SK-N-SH (cell line): ENCODE measurements around the gene SOS2. TPM values are rescaled to one million over a fixed set of nuclear protein-coding genes. Genes with fewer than 3 reads are reported as not detected.

Experiments
- CTCF ChIA-PET: fragments of 300-600, 350-600 bp; formaldehyde crosslinking; extraction: SDS; loops from one replicate; lab custom pipeline; 2021; lab: Yijun Ruan, JAX
- POLR2A ChIA-PET: fragments of 350-600 bp; sonication (Branson Sonifier 250); formaldehyde crosslinking; extraction: SDS; loops from one replicate; lab custom pipeline; 2020; ENCODE audit warnings: antibody characterized with exemption, inconsistent platforms; lab: Yijun Ruan, JAX
- DNase-seq: peaks from one replicate; pipeline ENCODE4 v3.0.0; 2012
- H2AFZ ChIP-seq: fragments of 200-600 bp; sonication (generic); 2 replicates; pipeline ENCODE4 v1.8.1; 2016; ENCODE audit warnings: antibody characterized with exemption, mild to moderate bottlenecking, low read depth
- H3F3A ChIP-seq: fragments of 200-600 bp; sonication (generic); replicated peaks from 2 replicates; pipeline ENCODE3; 2016; ENCODE audit warnings: antibody characterized with exemption, mild to moderate bottlenecking; ENCODE audit not compliant: insufficient read depth
- H3K27ac ChIP-seq, 2 experiments: fragments of 200-500 bp in 1 of 2; fragments of 200-600 bp in 1 of 2; sonication (Bioruptor generic) in 1 of 2; sonication (generic), shearing (Covaris generic) in 1 of 2; 2 replicates each; pipeline versions ENCODE4 v1.5.1 to v1.6.1; 2014 to 2016; ENCODE audit warnings: low read depth in 2 of 2, inconsistent platforms in 1 of 2, low read length in 1 of 2, mild to moderate bottlenecking in 1 of 2, mixed read lengths in 1 of 2
- H3K27me3 ChIP-seq: fragments of 200-600 bp; sonication (generic), shearing (Covaris generic); 2 replicates; pipeline ENCODE4 v1.6.1; 2016; ENCODE audit warnings: mixed run types; ENCODE audit not compliant: insufficient read depth
- H3K36me3 ChIP-seq, 2 experiments: fragments of 200-500 bp in 1 of 2; fragments of 200-600 bp in 1 of 2; sonication (Bioruptor generic) in 1 of 2; sonication (generic) in 1 of 2; replicated peaks in 1 of 2; 2 replicates each; pipeline versions ENCODE3 to v1.5.1; 2014 to 2016; ENCODE audit warnings: low read length in 1 of 2, mild to moderate bottlenecking in 1 of 2; ENCODE audit not compliant: insufficient read depth in 2 of 2, control insufficient read depth in 1 of 2
- H3K4me1 ChIP-seq, 2 experiments: fragments of 200-500 bp in 1 of 2; fragments of 200-600 bp in 1 of 2; sonication (Bioruptor generic) in 1 of 2; sonication (generic), shearing (Covaris generic) in 1 of 2; 2 replicates each; pipeline versions ENCODE4 v1.5.1 to v1.6.1; 2014 to 2016; ENCODE audit warnings: low read depth in 1 of 2, low read length in 1 of 2, mixed run types in 1 of 2; ENCODE audit not compliant: insufficient read depth in 2 of 2, control insufficient read depth in 1 of 2
- H3K4me2 ChIP-seq: fragments of 200-600 bp; sonication (generic), shearing (Covaris generic); 2 replicates; pipeline ENCODE4 v1.6.1; 2017; ENCODE audit warnings: mixed run types
- H3K4me3 ChIP-seq, 2 experiments: fragments of 200-500 bp in 1 of 2; fragments of 200-600 bp in 1 of 2; sonication (Bioruptor generic) in 1 of 2; sonication (generic), shearing (Covaris generic) in 1 of 2; 2 replicates each; pipeline versions ENCODE4 v1.5.1 to v1.8.1; 2014 to 2016; ENCODE audit warnings: low read depth in 2 of 2, inconsistent platforms in 1 of 2, low read length in 1 of 2, mild to moderate bottlenecking in 1 of 2, mixed read lengths in 1 of 2, moderate library complexity in 1 of 2
- H3K79me2 ChIP-seq: fragments of 200-600 bp; sonication (generic); 2 replicates; pipeline ENCODE4 v1.8.1; 2017; ENCODE audit warnings: mild to moderate bottlenecking; ENCODE audit not compliant: insufficient read depth
- H3K9ac ChIP-seq: fragments of 200-600 bp; sonication (generic); 2 replicates; pipeline ENCODE4 v1.6.1; 2017; ENCODE audit warnings: mixed run types
- H3K9me2 ChIP-seq: fragments of 200-600 bp; sonication (generic); 2 replicates; pipeline ENCODE4 v1.6.1; 2017; ENCODE audit warnings: mixed run types
- H3K9me3 ChIP-seq: fragments of 200-600 bp; sonication (generic); 2 replicates; pipeline ENCODE4 v1.6.1; 2017; ENCODE audit warnings: mixed run types, mild to moderate bottlenecking, moderate library complexity
- H4K20me1 ChIP-seq: fragments of 200-600 bp; sonication (generic); 2 replicates; pipeline ENCODE4 v1.6.1; 2017; ENCODE audit warnings: mild to moderate bottlenecking, mixed run types; ENCODE audit not compliant: insufficient read depth
- EP300 ChIP-seq, 2 experiments: IDR thresholded peaks; 2 replicates each; pipeline versions ENCODE4 v1.4.0 to v1.6.1; 2012; ENCODE audit warnings: borderline replicate concordance in 1 of 2, low read depth in 1 of 2, low read length in 1 of 2
- EZH2phosphoT487 ChIP-seq: fragments of 200-600 bp; sonication (generic); IDR thresholded peaks from 2 replicates; pipeline ENCODE4 v1.6.1; 2017; ENCODE audit warnings: low read depth, mixed run types, mild to moderate bottlenecking, antibody characterized with exemption, moderate library complexity, borderline replicate concordance
- FOSL2 ChIP-seq: IDR thresholded peaks from 2 replicates; pipeline ENCODE4 v1.4.0; 2012; ENCODE audit warnings: low read depth, mild to moderate bottlenecking, moderate library complexity, borderline replicate concordance
- GATA2 ChIP-seq: sonication (generic); formaldehyde crosslinking; IDR thresholded peaks from 2 replicates; pipeline ENCODE4 v1.5.0; 2020; ENCODE audit warnings: mild to moderate bottlenecking, missing genetic modification reagents
- MXI1 ChIP-seq: IDR thresholded peaks from 2 replicates; pipeline ENCODE4 v1.6.1; 2012; ENCODE audit warnings: mild to moderate bottlenecking, low read depth, low read length, improper control_type of control experiment
- NFIC ChIP-seq: IDR thresholded peaks from 2 replicates; pipeline ENCODE4 v1.4.0; 2012; ENCODE audit warnings: borderline replicate concordance
- POLR2AphosphoS5 ChIP-seq: IDR thresholded peaks from 2 replicates; pipeline ENCODE4 v1.6.1; 2012; ENCODE audit warnings: low read depth, low read length
- RAD21 ChIP-seq: IDR thresholded peaks from 2 replicates; pipeline ENCODE4 v1.6.1; 2012; ENCODE audit warnings: mild to moderate bottlenecking, low read length
- RFX5 ChIP-seq: IDR thresholded peaks from 2 replicates; pipeline ENCODE4 v1.6.1; 2012; ENCODE audit warnings: mild to moderate bottlenecking, improper control_type of control experiment, low read length
- SIN3A ChIP-seq: IDR thresholded peaks from 2 replicates; pipeline ENCODE4 v1.6.1; 2012; ENCODE audit warnings: low read depth, mild to moderate bottlenecking, low read length, moderate library complexity, borderline replicate concordance
- SMC3 ChIP-seq: IDR thresholded peaks from 2 replicates; pipeline ENCODE4 v1.6.1; 2012; ENCODE audit warnings: low read depth, low read length, improper control_type of control experiment
- TEAD4 ChIP-seq: IDR thresholded peaks from 2 replicates; pipeline ENCODE4 v1.4.0; 2012; ENCODE audit warnings: mild to moderate bottlenecking, borderline replicate concordance; ENCODE audit not compliant: insufficient read depth
- YY1 ChIP-seq: IDR thresholded peaks from 2 replicates; pipeline ENCODE4 v1.4.0; 2012; ENCODE audit warnings: low read depth, mild to moderate bottlenecking
- ZBTB33 ChIP-seq: IDR thresholded peaks from 2 replicates; pipeline ENCODE4 v1.4.0; 2012; ENCODE audit warnings: low read depth, borderline replicate concordance
- WGBS: methylation state at CpG from one replicate; pipeline ENCODE4 v1.1.6; 2017; ENCODE audit warnings: low lambda C conversion rate; 5-methylcytosine and 5-hydroxymethylcytosine counted together
- polyA plus RNA-seq, 3 experiments: library from polyadenylated mRNA; depleted of rRNA; stranded (reverse); fragments of >200 nt; gene quantifications; 2 replicates each; pipeline ENCODE4 v1.2.3, GENCODE V29; 2012
- TF ChIP-seq, protein P1 (sequence below): IDR thresholded peaks from 2 replicates; pipeline ENCODE4; 2012
- TF ChIP-seq, protein P2 (sequence below): fragments of 200-600 bp; sonication (generic); IDR thresholded peaks from 2 replicates; pipeline ENCODE4 v1.6.1; 2017; ENCODE audit warnings: antibody characterized with exemption, mild to moderate bottlenecking, moderate library complexity
- TF ChIP-seq, protein P3 (sequence below): IDR thresholded peaks from 2 replicates; pipeline ENCODE4 v1.4.0; 2012; ENCODE audit warnings: low read depth, borderline replicate concordance

The SOS2 gene
- polyA plus RNA-seq, 1 of the 3 experiments (the other 2 are of a cell fraction): 6.2 TPM

GRCh38 chr14:50069325-50069724 lies 162.1 kb downstream of the SOS2 start:
- Histone ChIP-seq H3K9me2 (no peaks in the 10 kb centered on the region), H3K27ac (no peak overlapping the region), H3F3A (no peaks in the 10 kb centered on the region), H3K4me2 (no peak overlapping the region), H3K4me3 (no peak overlapping the region), H3K4me1 (no peaks in the 10 kb centered on the region; a peak in 1 of 4 replicates), H3K9ac (no peak overlapping the region), H3K36me3 (no peaks in the 10 kb centered on the region), H3K79me2 (no peaks in the 10 kb centered on the region)
- DNase-seq: no peak
- CTCF ChIA-PET: interaction anchor here (0.6 to 4.6 kb wide), 3 partner anchors 8 to 207 kb away, joined by 4 to 17 read pairs (median 4); no protein-coding TSS in a partner anchor
- 87% methylated on average over 2 of the region's 2 CpGs for WGBS
- TF ChIP-seq YY1 (no peak), GATA2 (CRISPR knock-in tag) (no peak), EP300 (IDR thresholded peaks at IDR 0.05; ENCODE audit: borderline replicate concordance in 1 of 2, low read depth in 1 of 2, low read length in 1 of 2) (no peak), MXI1 (no peak), POLR2AphosphoS5 (no peak), NFIC (no peak), TEAD4 (no peak), EZH2phosphoT487 (no peak), SMC3 (no peak), RAD21 (no peak), SIN3A (no peak), RFX5 (no peak), ZBTB33 (no peak), FOSL2 (no peak)
- TF ChIP-seq, protein P1, sequence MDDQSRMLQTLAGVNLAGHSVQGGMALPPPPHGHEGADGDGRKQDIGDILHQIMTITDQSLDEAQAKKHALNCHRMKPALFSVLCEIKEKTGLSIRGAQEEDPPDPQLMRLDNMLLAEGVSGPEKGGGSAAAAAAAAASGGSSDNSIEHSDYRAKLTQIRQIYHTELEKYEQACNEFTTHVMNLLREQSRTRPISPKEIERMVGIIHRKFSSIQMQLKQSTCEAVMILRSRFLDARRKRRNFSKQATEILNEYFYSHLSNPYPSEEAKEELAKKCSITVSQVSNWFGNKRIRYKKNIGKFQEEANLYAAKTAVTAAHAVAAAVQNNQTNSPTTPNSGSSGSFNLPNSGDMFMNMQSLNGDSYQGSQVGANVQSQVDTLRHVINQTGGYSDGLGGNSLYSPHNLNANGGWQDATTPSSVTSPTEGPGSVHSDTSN: no peak
- TF ChIP-seq, protein P2, sequence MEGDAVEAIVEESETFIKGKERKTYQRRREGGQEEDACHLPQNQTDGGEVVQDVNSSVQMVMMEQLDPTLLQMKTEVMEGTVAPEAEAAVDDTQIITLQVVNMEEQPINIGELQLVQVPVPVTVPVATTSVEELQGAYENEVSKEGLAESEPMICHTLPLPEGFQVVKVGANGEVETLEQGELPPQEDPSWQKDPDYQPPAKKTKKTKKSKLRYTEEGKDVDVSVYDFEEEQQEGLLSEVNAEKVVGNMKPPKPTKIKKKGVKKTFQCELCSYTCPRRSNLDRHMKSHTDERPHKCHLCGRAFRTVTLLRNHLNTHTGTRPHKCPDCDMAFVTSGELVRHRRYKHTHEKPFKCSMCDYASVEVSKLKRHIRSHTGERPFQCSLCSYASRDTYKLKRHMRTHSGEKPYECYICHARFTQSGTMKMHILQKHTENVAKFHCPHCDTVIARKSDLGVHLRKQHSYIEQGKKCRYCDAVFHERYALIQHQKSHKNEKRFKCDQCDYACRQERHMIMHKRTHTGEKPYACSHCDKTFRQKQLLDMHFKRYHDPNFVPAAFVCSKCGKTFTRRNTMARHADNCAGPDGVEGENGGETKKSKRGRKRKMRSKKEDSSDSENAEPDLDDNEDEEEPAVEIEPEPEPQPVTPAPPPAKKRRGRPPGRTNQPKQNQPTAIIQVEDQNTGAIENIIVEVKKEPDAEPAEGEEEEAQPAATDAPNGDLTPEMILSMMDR: no peak
- TF ChIP-seq, protein P3, sequence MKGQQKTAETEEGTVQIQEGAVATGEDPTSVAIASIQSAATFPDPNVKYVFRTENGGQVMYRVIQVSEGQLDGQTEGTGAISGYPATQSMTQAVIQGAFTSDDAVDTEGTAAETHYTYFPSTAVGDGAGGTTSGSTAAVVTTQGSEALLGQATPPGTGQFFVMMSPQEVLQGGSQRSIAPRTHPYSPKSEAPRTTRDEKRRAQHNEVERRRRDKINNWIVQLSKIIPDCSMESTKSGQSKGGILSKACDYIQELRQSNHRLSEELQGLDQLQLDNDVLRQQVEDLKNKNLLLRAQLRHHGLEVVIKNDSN: no peak
- TF ChIP-seq, all 33 proteins: peak for 0
- Histone ChIP-seq H2AFZ (no peak overlapping the region), H3K27me3 (no peaks in the 10 kb centered on the region), H4K20me1 (no peaks in the 10 kb centered on the region), H3K9me3 (no peaks in the 10 kb centered on the region)
- POLR2A ChIA-PET: no interaction called here
